ENCODE data around the gene TP53I13.

The TP53I13 gene

GRCh38 chr17:29617481-29618271 is 49.2 kb downstream of the TP53I13 start:
- peak; percentile 52 for DNase-seq

- DNase-seq, result no peak
Observed at GRCh38 chr17:29618272-29619065, 50.0 kb downstream of the TP53I13 start.

- DNase-seq, result no peak
Observed at GRCh38 chr17:29619251-29619650, 50.8 kb downstream of the TP53I13 start.

GRCh38 chr17:29620271-29620670 is 51.8 kb downstream of the TP53I13 start:
- no peak for DNase-seq

- DNase-seq, result no peak
Observed at GRCh38 chr17:29620779-29621500, 52.4 kb downstream of the TP53I13 start.

- no peak for DNase-seq
Observed at GRCh38 chr17:29621751-29622194, 53.3 kb downstream of the TP53I13 start.
